CD14-positive monocyte (primary cell): ENCODE measurements around the gene MRPS23. TPM values are rescaled to one million over a fixed set of nuclear protein-coding genes. Genes with fewer than 3 reads are reported as not detected.

ENCODE experiments used
- DNase-seq, 3 donors: peaks; one replicate each; pipeline ENCODE4 v3.0.0-alpha.2; 2011 to 2022
- H2AFZ ChIP-seq: 2 replicates; pipeline ENCODE4 v1.6.0; 2012; ENCODE audit warnings: mild to moderate bottlenecking, low read depth, low read length, inconsistent platforms; ENCODE audit not compliant: insufficient read depth, poor library complexity, severe bottlenecking
- H3K27ac ChIP-seq, 2 donors: 1 replicate in 1 of 2; 2 replicates in 1 of 2; pipeline ENCODE4 v1.5.1; 2012 to 2013; ENCODE audit warnings: low read length in 2 of 2, control low read depth in 1 of 2, inconsistent platforms in 1 of 2, low read depth in 1 of 2, mild to moderate bottlenecking in 1 of 2
- H3K27me3 ChIP-seq, 2 donors: one replicate each; pipeline versions ENCODE4 v1.6.0 to v1.6.1; 2011 to 2013; ENCODE audit warnings: low read length in 2 of 2; ENCODE audit not compliant: control insufficient read depth in 2 of 2, insufficient read depth in 2 of 2
- H3K36me3 ChIP-seq, 2 donors: replicated peaks in 1 of 2; 1 replicate in 1 of 2; 2 replicates in 1 of 2; pipeline versions ENCODE4 v1.5.1 to v1.6.1; 2012 to 2013; ENCODE audit warnings: low read length in 2 of 2, control low read depth in 1 of 2, inconsistent platforms in 1 of 2, mild to moderate bottlenecking in 1 of 2; ENCODE audit not compliant: insufficient read depth in 2 of 2, control insufficient read depth in 1 of 2
- H3K4me1 ChIP-seq, 2 donors: 1 replicate in 1 of 2; 2 replicates in 1 of 2; pipeline versions ENCODE4 v1.5.1 to v1.6.1; 2012 to 2013; ENCODE audit warnings: low read length in 2 of 2, control low read depth in 1 of 2, inconsistent platforms in 1 of 2, mild to moderate bottlenecking in 1 of 2, moderate library complexity in 1 of 2; ENCODE audit not compliant: insufficient read depth in 2 of 2, control insufficient read depth in 1 of 2
- H3K4me2 ChIP-seq: replicated peaks from 2 replicates; pipeline ENCODE3; 2012; ENCODE audit warnings: low read length, moderate library complexity, mild to moderate bottlenecking; ENCODE audit not compliant: poor library complexity, severe bottlenecking; ENCODE audit errors: extremely low read depth
- H3K4me3 ChIP-seq, 3 experiments: fragments of 200-600 bp in 1 of 3; sonication (generic) in 1 of 3; replicated peaks in 1 of 3; 1 replicate in 2 of 3; 2 replicates in 1 of 3; pipeline ENCODE4 v1.5.1; 2011 to 2013; ENCODE audit warnings: low read length in 3 of 3, mild to moderate bottlenecking in 3 of 3, control low read depth in 2 of 3, low read depth in 2 of 3, inconsistent platforms in 1 of 3, moderate library complexity in 1 of 3
- H3K79me2 ChIP-seq: 2 replicates; pipeline ENCODE4 v1.6.0; 2012; ENCODE audit warnings: mild to moderate bottlenecking, control low read depth, inconsistent platforms, low read length, moderate library complexity; ENCODE audit not compliant: insufficient read depth
- H3K9ac ChIP-seq: 2 replicates; pipeline ENCODE4 v1.6.0; 2017; ENCODE audit warnings: low read length, mild to moderate bottlenecking; ENCODE audit not compliant: insufficient read depth, poor library complexity, severe bottlenecking
- H3K9me3 ChIP-seq, 2 donors: replicated peaks in 1 of 2; 1 replicate in 1 of 2; 2 replicates in 1 of 2; pipeline versions ENCODE4 v1.5.1 to v1.6.1; 2012 to 2013; ENCODE audit warnings: low read length in 2 of 2, control low read depth in 1 of 2; ENCODE audit not compliant: control insufficient read depth in 1 of 2, insufficient read depth in 1 of 2
- H4K20me1 ChIP-seq: 2 replicates; pipeline ENCODE4 v1.6.0; 2012; ENCODE audit warnings: mild to moderate bottlenecking, low read length, control low read depth, moderate library complexity; ENCODE audit not compliant: insufficient read depth
- H3K27ac Mint-ChIP-seq, 7 donors: one replicate each; pipeline ENCODE4 v1.8.0; 2020; ENCODE audit warnings: mild to moderate bottlenecking in 7 of 7, mixed read lengths in 7 of 7, moderate library complexity in 6 of 7, inconsistent platforms in 2 of 7
- H3K27me3 Mint-ChIP-seq, 3 donors: one replicate each; pipeline ENCODE4 v1.8.0; 2021 to 2022; ENCODE audit warnings: low read depth in 3 of 3, mild to moderate bottlenecking in 3 of 3, mixed read lengths in 3 of 3, moderate library complexity in 3 of 3, inconsistent platforms in 1 of 3
- H3K36me3 Mint-ChIP-seq, 2 donors: one replicate each; pipeline ENCODE4 v1.8.0; 2020; ENCODE audit warnings: mixed read lengths in 2 of 2, inconsistent platforms in 1 of 2, mild to moderate bottlenecking in 1 of 2
- H3K4me1 Mint-ChIP-seq: one replicate; pipeline ENCODE4 v1.8.0; 2020; ENCODE audit warnings: mild to moderate bottlenecking, mixed read lengths
- H3K4me3 Mint-ChIP-seq, 2 donors: one replicate each; pipeline ENCODE4 v1.8.0; 2020; ENCODE audit warnings: mild to moderate bottlenecking in 2 of 2, mixed read lengths in 2 of 2, moderate library complexity in 1 of 2
- H3K9me3 Mint-ChIP-seq, 7 donors: one replicate each; pipeline ENCODE4 v1.8.0; 2020 to 2022; ENCODE audit warnings: mixed read lengths in 7 of 7, mild to moderate bottlenecking in 6 of 7, moderate library complexity in 6 of 7, inconsistent platforms in 2 of 7
- WGBS: methylation state at CpG from one replicate; pipeline ENCODE4 v1.1.5; 2013; ENCODE audit warnings: missing lambda C conversion rate; ENCODE audit not compliant: insufficient coverage; 5-methylcytosine and 5-hydroxymethylcytosine counted together
- intact Hi-C, 2 donors: fragments of 100-400 bp; cut with micrococcal nuclease; formaldehyde crosslinking; loops; one replicate each; pipeline versions ENCODE4 v1.15.0 to v1.15.1; 2023
- polyA plus RNA-seq, 3 donors: library from polyadenylated mRNA; depleted of rRNA in 1 of 3; unstranded in 2 of 3; stranded (reverse) in 1 of 3; fragments of 300-500 nt in 2 of 3; fragments of >200 nt in 1 of 3; fragmentation: Illumina TruSeq in 2 of 3; gene quantifications; 1 replicate in 2 of 3; 2 replicates in 1 of 3; pipeline ENCODE4 v1.2.3, GENCODE V29; 2012 to 2021
- TF ChIP-seq, protein P1 (sequence below): fragments of 200-600 bp; IDR thresholded peaks from one replicate; pipeline ENCODE4 v1.8.0; 2022; ENCODE audit warnings: antibody characterized with exemption, mild to moderate bottlenecking

The MRPS23 gene
- polyA plus RNA-seq, 3 donors, result 14.5 to 40.6 (median 32.7) TPM

DNA sequence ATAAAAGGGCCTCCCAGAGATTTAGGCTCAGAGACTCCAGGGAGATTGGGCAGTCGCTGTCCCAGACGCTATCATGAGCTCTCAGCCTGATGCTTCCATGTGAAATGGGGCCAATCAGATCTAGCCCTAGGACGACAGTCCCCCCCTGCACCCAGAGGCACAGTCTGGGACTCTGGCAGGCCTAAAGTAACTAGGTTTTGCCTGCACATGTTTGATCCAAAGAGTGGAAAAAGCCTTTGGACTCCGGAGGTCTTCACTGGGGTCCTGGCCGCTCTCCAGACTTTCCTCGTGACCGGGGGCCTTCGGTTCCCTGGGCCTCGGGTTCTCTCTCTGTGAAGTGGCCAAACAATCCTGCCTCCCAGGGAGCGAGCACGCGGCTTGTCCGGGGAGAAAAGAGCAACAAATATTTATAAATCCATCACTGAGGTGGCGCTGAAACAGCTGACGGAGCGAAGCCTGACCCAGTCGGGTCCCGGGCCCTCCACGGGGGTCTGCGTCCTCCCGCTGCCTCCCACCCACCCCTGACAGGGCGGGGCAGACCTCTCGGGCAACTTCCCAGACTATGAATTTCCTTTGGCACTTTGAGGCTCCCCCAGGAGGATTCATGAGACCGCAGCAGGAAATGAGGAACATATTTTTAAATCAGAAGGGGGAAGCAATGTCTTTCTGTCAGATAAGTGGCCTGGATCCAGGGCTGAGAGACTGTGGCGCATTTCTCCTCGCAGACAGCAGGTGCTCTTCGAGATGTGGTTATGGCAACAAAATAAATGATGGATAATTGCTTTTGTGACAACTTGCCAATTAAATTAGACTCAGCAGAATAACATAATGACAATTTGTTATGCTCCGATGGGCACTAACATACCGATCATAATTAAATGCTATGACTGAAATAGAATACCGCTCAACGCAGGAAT lies 38.9 kb downstream of the MRPS23 start:
- intact Hi-C loops, result no loop called here
- Mint-ChIP-seq H3K4me3 (peak overlapping the region; percentile 6 to 83), H3K9me3 (no peaks in the 10 kb centered on the region), H3K36me3 (peaks cover 3 to 7% of the 10 kb centered on the region in 2 donors), H3K4me1 (peaks cover 19% of the 10 kb centered on the region), H3K27me3 (peaks cover 54 to 62% (median 55%) of the 10 kb centered on the region in 3 donors), H3K27ac (no peak overlapping the region)
- H2AFZ ChIP-seq, result peak overlapping the region; percentile 56
- peak; percentile 29 to 47 (median 45) for DNase-seq
- under 1% methylated on average over 25 of the region's 31 CpGs for WGBS
- peak overlapping the region; percentile 64 for H3K4me2 ChIP-seq
- peak overlapping the region; percentile 6 for H3K9ac ChIP-seq
- no peaks in the 10 kb centered on the region for H3K36me3 ChIP-seq
- H3K4me3 ChIP-seq, result peak overlapping the region in 1 of 3 experiments; percentile 62
- TF ChIP-seq, protein P1, sequence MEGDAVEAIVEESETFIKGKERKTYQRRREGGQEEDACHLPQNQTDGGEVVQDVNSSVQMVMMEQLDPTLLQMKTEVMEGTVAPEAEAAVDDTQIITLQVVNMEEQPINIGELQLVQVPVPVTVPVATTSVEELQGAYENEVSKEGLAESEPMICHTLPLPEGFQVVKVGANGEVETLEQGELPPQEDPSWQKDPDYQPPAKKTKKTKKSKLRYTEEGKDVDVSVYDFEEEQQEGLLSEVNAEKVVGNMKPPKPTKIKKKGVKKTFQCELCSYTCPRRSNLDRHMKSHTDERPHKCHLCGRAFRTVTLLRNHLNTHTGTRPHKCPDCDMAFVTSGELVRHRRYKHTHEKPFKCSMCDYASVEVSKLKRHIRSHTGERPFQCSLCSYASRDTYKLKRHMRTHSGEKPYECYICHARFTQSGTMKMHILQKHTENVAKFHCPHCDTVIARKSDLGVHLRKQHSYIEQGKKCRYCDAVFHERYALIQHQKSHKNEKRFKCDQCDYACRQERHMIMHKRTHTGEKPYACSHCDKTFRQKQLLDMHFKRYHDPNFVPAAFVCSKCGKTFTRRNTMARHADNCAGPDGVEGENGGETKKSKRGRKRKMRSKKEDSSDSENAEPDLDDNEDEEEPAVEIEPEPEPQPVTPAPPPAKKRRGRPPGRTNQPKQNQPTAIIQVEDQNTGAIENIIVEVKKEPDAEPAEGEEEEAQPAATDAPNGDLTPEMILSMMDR, result no peak
- H3K4me1 ChIP-seq, result peaks cover 16 to 17% of the 10 kb centered on the region in 2 donors
- H3K79me2 ChIP-seq, result no peaks in the 10 kb centered on the region
- no peaks in the 10 kb centered on the region for H4K20me1 ChIP-seq
- peaks cover 18 to 45% of the 10 kb centered on the region in 2 donors for H3K27me3 ChIP-seq
- H3K9me3 ChIP-seq, result no peaks in the 10 kb centered on the region
- H3K27ac ChIP-seq, result no peak overlapping the region

DNA sequence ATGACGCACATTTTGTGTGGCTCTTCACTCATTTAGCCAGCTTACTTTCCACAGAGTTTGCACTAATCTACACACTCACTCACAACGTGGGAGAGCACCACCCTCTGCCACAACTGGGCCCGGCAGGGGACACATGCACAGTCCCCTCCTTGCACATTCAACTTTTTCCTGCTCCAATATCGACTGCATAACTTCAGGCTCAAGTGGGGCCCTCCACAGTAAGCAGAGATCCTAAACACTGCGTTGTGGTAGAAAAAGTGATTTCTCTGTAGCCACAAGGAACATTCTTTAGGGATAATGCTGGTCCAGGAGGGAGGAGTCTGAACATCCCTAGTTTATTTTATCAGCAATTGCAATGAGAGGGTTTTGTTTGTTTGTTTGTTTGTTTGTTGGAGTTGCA lies 40.0 kb downstream of the MRPS23 start:
- Histone ChIP-seq H3K36me3 (no peaks in the 10 kb centered on the region), H3K9me3 (no peaks in the 10 kb centered on the region), H3K4me1 (peaks cover 16 to 17% of the 10 kb centered on the region in 2 donors), H4K20me1 (no peaks in the 10 kb centered on the region), H3K4me3 (no peak overlapping the region), H3K4me2 (no peak overlapping the region), H3K79me2 (no peaks in the 10 kb centered on the region), H3K27ac (no peak overlapping the region), H3K27me3 (peaks cover 18 to 45% of the 10 kb centered on the region in 2 donors), H3K9ac (no peak overlapping the region), H2AFZ (no peak overlapping the region)
- H3K27ac Mint-ChIP-seq, result no peak overlapping the region
- intact Hi-C loops, result no loop called here
- H3K36me3 Mint-ChIP-seq, result peaks cover 3 to 7% of the 10 kb centered on the region in 2 donors
- H3K9me3 Mint-ChIP-seq, result no peaks in the 10 kb centered on the region
- 85% methylated on average over 2 of the region's 5 CpGs for WGBS
- peak overlapping the region in 1 of 2 donors; percentile 83 for H3K4me3 Mint-ChIP-seq
- TF ChIP-seq, protein P1, result no peak
- H3K4me1 Mint-ChIP-seq, result peaks cover 19% of the 10 kb centered on the region
- H3K27me3 Mint-ChIP-seq, result peaks cover 55 to 65% (median 55%) of the 10 kb centered on the region in 3 donors
- DNase-seq, result no peak
